ENCODE results near the gene TMEM238.
A peak's percentile ranks its signal among the peaks of the same experiment; 100 is the strongest.
"Not testable (repeated sequence)": the region's sequence is repeated elsewhere in the genome, so short reads cannot be mapped to it uniquely, and the experiment has no call there.

TMEM238 gene

GRCh38 chr19:55407800-55408532, 23.9 kb upstream of the TMEM238 start:
- peaks cover 17% of the 10 kb centered on the region for H3K4me1 Mint-ChIP-seq
- peak overlapping the region; percentile 94 for H3K27ac Mint-ChIP-seq
- peaks cover 28% of the 10 kb centered on the region for H3K36me3 Mint-ChIP-seq
- no peaks in the 10 kb centered on the region for H3K9me3 Mint-ChIP-seq
- ATAC-seq, result peak; percentile 97
- peak overlapping the region; percentile 87 for H3K4me3 Mint-ChIP-seq
- no peaks in the 10 kb centered on the region for H3K27me3 Mint-ChIP-seq

- H3K27me3 Mint-ChIP-seq, H3K9me3 Mint-ChIP-seq: not testable (repeated sequence)
- H3K27ac Mint-ChIP-seq, result peak within 1 kb of the TSS; percentile 94
- peaks cover 17% of the 10 kb centered on the region for H3K4me1 Mint-ChIP-seq
- peak; percentile 32 for ATAC-seq
- peaks cover 32% of the 10 kb centered on the region for H3K36me3 Mint-ChIP-seq
- peak within 1 kb of the TSS; percentile 87 for H3K4me3 Mint-ChIP-seq
These were observed 23.4 kb upstream of the TMEM238 start, which contains the start of gene UBE2S for GRCh38 chr19:55407550-55407799. TSS of gene UBE2S (minus strand) at chr19:55407788. CDS start at chr19:55407589, 199 bp downstream.

DNA sequence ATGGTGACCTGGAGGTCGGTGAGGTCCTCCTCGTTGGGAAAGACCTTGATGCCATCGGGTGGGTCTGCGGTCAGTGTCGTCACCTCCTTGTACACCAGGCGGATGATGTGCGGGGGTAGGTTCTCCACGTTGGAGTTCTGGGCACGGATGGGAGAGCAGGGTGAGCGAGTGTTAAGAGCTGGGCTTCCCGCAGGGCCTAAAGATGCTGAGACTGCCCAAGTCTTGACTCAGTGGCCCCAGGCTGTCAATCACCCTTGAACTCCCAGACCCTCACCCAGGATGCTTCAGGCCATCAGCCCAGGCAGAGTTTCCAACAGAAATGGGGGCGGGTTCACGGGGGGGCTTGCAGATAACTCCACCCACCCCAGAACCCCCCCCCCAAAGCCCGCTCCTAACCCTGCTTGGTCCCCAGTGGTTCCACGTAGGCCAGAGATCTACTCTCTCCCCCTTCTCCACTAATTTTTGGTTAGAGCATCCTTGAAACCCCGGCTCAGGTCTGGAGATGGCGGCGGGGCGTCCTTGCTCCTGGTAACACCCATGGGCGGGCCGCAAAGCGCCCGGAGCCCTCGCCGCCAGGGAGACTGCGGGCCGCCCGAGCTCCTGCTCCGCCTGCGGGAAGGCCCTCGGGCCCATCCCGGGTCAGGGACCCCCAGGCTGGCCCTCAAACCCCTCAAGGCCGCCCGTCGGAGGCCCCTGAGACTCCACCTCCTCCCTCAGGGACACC, 22.9 kb upstream of the TMEM238 start:
- no peaks in the 10 kb centered on the region for H3K9me3 Mint-ChIP-seq
- ATAC-seq, result peak; percentile 0
- H3K4me1 Mint-ChIP-seq, result peaks cover 17% of the 10 kb centered on the region
- H3K4me3 Mint-ChIP-seq, result peak overlapping the region; percentile 87
- H3K36me3 Mint-ChIP-seq, result peaks cover 36% of the 10 kb centered on the region
- H3K27me3 Mint-ChIP-seq, result no peaks in the 10 kb centered on the region
- peak overlapping the region; percentile 94 for H3K27ac Mint-ChIP-seq

GRCh38 chr19:55406091-55406825, 22.2 kb upstream of the TMEM238 start:
- Mint-ChIP-seq H3K36me3 (peaks cover 41% of the 10 kb centered on the region), H3K9me3 (no peaks in the 10 kb centered on the region), H3K27me3 (no peaks in the 10 kb centered on the region), H3K4me3 (peak overlapping the region; percentile 87), H3K27ac (peak overlapping the region; percentile 94), H3K4me1 (peaks cover 17% of the 10 kb centered on the region)
- ATAC-seq, result no peak

DNA sequence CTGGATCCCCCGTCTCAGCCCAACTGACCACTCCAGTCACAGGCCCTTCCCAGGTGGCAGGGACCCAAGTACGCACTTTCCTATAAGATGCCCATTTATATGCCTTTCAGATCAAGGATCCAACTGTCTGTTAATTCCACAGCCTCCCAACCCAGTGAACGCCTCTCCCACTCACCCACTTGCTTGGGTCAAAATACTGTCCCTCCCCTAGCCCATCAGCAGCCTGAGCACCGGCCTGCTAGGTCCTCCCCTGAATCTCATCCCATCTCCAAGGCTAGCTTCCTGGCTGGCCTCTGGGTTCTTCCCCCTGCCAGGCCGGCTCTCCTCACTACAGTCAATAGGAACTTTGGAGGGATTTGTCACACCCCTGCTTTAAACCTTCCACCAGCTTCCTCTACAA, 21.5 kb upstream of the TMEM238 start:
- peak overlapping the region; percentile 1 for H3K4me3 Mint-ChIP-seq
- H3K27me3 Mint-ChIP-seq, result no peaks in the 10 kb centered on the region
- peaks cover 45% of the 10 kb centered on the region for H3K36me3 Mint-ChIP-seq
- no peak overlapping the region for H3K27ac Mint-ChIP-seq
- H3K4me1 Mint-ChIP-seq, result peaks cover 17% of the 10 kb centered on the region
- no peak for ATAC-seq
- H3K9me3 Mint-ChIP-seq, result no peaks in the 10 kb centered on the region

DNA sequence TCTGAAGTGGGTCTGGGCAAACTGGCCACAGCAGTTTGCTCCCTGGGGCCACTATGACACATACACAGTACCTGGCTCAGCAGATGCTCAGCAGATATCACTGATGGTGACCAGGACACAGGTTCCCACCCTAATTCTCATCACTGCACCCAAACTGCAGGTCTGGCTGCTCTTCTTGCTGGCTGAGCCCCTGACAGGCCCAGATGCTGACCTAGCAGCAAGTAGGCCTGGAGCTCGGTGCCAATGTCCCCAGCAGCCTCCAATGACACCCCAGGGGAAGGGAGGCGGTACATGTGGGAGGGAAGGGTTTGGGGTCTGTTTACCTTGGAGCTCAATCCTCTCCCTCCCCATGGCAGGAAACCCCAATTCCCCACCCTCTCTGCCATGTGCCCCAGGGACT, 18.4 kb upstream of the TMEM238 start:
- Mint-ChIP-seq H3K27ac (no peak overlapping the region), H3K36me3 (peaks cover 49% of the 10 kb centered on the region), H3K4me1 (peaks cover 31% of the 10 kb centered on the region), H3K4me3 (no peak overlapping the region), H3K27me3 (no peaks in the 10 kb centered on the region), H3K9me3 (peaks cover 2% of the 10 kb centered on the region)
- no peak for ATAC-seq

GRCh38 chr19:55401390-55401789, 17.3 kb upstream of the TMEM238 start:
- not testable (repeated sequence) for ATAC-seq, H3K27ac Mint-ChIP-seq, H3K27me3 Mint-ChIP-seq, H3K9me3 Mint-ChIP-seq, H3K4me3 Mint-ChIP-seq
- Mint-ChIP-seq H3K4me1 (peaks cover 26% of the 10 kb centered on the region), H3K36me3 (peaks cover 44% of the 10 kb centered on the region)

- Mint-ChIP-seq H3K4me3 (no peak overlapping the region), H3K27me3 (no peaks in the 10 kb centered on the region), H3K27ac (no peak overlapping the region), H3K9me3 (peaks cover 2% of the 10 kb centered on the region), H3K4me1 (peaks cover 17% of the 10 kb centered on the region), H3K36me3 (peaks cover 35% of the 10 kb centered on the region)
- ATAC-seq, result no peak
These were observed 16.4 kb upstream of the TMEM238 start for GRCh38 chr19:55400281-55401087.

DNA sequence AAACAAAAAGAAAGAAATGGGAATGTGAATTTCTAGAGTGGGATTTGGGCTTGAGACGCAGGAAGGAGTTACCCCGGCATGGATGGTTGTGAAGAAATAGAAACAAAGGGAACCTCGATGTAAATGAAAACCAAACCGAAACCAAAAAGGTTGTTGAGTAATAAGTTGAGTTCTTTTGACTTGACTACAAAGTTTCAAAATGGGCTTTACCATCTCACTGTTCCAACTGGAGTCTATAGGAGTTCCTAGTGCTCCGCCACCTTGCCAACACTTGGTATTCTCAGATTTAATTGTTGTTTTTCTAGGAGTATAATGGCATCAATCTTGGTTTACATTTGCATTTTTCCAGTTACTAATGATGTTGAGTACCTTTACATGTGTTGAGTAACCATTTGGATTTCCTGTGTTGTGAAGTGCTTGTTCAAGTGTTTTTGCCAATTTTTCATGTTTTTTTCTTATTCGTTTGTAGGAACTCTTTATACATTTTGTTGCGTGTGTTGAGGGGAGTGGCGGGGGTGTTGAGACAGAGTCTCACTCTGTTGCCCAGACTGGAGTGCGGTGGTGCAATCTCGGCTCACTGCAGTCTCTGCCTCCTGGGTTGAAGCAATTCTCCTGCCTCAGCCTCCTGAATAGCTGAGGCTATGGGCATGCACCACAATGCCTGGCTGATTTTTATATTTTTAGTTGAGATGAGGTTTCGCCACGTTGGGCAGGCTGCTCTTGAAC, 14.3 kb upstream of the TMEM238 start:
- no peak overlapping the region for H3K4me3 Mint-ChIP-seq
- peaks cover 2% of the 10 kb centered on the region for H3K9me3 Mint-ChIP-seq
- peaks cover 14% of the 10 kb centered on the region for H3K4me1 Mint-ChIP-seq
- no peak for ATAC-seq
- peaks cover 25% of the 10 kb centered on the region for H3K36me3 Mint-ChIP-seq
- H3K27me3 Mint-ChIP-seq, result no peaks in the 10 kb centered on the region
- H3K27ac Mint-ChIP-seq, result no peak overlapping the region

- no peak for ATAC-seq
- H3K27ac Mint-ChIP-seq, result no peak overlapping the region
- no peak overlapping the region for H3K4me3 Mint-ChIP-seq
- H3K4me1 Mint-ChIP-seq, result peaks cover 37% of the 10 kb centered on the region
- H3K27me3 Mint-ChIP-seq, result no peaks in the 10 kb centered on the region
- H3K36me3 Mint-ChIP-seq, result peaks cover 30% of the 10 kb centered on the region
- H3K9me3 Mint-ChIP-seq, result no peaks in the 10 kb centered on the region
These were observed 9.0 kb upstream of the TMEM238 start for GRCh38 chr19:55392820-55393761.

- H3K27ac Mint-ChIP-seq, result no peak overlapping the region
- H3K36me3 Mint-ChIP-seq, result peaks cover 39% of the 10 kb centered on the region
- no peak overlapping the region for H3K4me3 Mint-ChIP-seq
- H3K27me3 Mint-ChIP-seq, result no peaks in the 10 kb centered on the region
- peaks cover 45% of the 10 kb centered on the region for H3K4me1 Mint-ChIP-seq
- no peak for ATAC-seq
- no peaks in the 10 kb centered on the region for H3K9me3 Mint-ChIP-seq
These were observed 7.9 kb upstream of the TMEM238 start for GRCh38 chr19:55391702-55392615.

DNA sequence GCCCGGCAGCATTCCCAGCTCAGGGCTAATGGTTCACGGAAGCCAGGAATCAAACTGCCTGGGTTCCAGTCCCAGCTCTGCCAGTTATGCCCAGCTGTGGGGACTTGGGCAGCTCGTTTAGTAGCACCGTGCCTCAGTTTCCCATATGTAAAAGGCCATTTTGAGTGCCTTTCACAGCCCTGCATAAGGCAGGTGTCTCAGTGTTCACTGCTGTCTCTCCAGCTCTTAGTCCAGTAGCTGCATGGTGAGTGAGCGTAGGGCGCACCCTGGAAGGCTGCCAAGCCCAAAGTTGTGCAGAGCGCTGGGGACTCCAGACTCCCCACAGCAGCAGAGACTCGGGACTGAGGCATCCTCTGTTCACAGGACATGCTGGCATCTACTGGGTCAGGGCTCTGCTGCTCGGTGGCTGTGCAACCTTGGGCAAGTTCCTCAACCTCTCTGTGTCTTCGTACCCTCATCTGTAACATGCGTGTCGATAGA, 7.1 kb upstream of the TMEM238 start:
- no peak overlapping the region for H3K27ac Mint-ChIP-seq
- H3K27me3 Mint-ChIP-seq, result no peaks in the 10 kb centered on the region
- no peak for ATAC-seq
- H3K4me3 Mint-ChIP-seq, result no peak overlapping the region
- H3K4me1 Mint-ChIP-seq, result peaks cover 52% of the 10 kb centered on the region
- H3K9me3 Mint-ChIP-seq, result no peaks in the 10 kb centered on the region
- H3K36me3 Mint-ChIP-seq, result peaks cover 46% of the 10 kb centered on the region

GRCh38 chr19:55390461-55390880, 6.4 kb upstream of the TMEM238 start:
- H3K4me1 Mint-ChIP-seq, result peaks cover 53% of the 10 kb centered on the region
- no peak for ATAC-seq
- peaks cover 53% of the 10 kb centered on the region for H3K36me3 Mint-ChIP-seq
- peak overlapping the region; percentile 52 for H3K27ac Mint-ChIP-seq
- H3K4me3 Mint-ChIP-seq, result peak overlapping the region; percentile 10
- H3K27me3 Mint-ChIP-seq, result no peaks in the 10 kb centered on the region
- no peaks in the 10 kb centered on the region for H3K9me3 Mint-ChIP-seq

Measured in stimulated activated memory B cell treated with anti-CD40 and anti-IgM and Interleukin-4, amounts not matched to agents 10 μg/mL and 1 μg/mL and 100 μg/mL, for 72 hours (primary cell).